CD14-positive monocyte (primary cell): ENCODE measurements around the gene AP1S3. TPM values are rescaled to one million over a fixed set of nuclear protein-coding genes. Genes with fewer than 3 reads are reported as not detected.

Experiments used
- DNase-seq, 3 donors: peaks; one replicate each; pipeline ENCODE4 v3.0.0-alpha.2; 2011 to 2022
- H2AFZ ChIP-seq: 2 replicates; pipeline ENCODE4 v1.6.0; 2012; ENCODE audit warnings: mild to moderate bottlenecking, low read depth, low read length, inconsistent platforms; ENCODE audit not compliant: insufficient read depth, poor library complexity, severe bottlenecking
- H3K27ac ChIP-seq, 2 donors: 1 replicate in 1 of 2; 2 replicates in 1 of 2; pipeline ENCODE4 v1.5.1; 2012 to 2013; ENCODE audit warnings: low read length in 2 of 2, control low read depth in 1 of 2, inconsistent platforms in 1 of 2, low read depth in 1 of 2, mild to moderate bottlenecking in 1 of 2
- H3K27me3 ChIP-seq, 2 donors: one replicate each; pipeline versions ENCODE4 v1.6.0 to v1.6.1; 2011 to 2013; ENCODE audit warnings: low read length in 2 of 2; ENCODE audit not compliant: control insufficient read depth in 2 of 2, insufficient read depth in 2 of 2
- H3K36me3 ChIP-seq, 2 donors: replicated peaks in 1 of 2; 1 replicate in 1 of 2; 2 replicates in 1 of 2; pipeline versions ENCODE4 v1.5.1 to v1.6.1; 2012 to 2013; ENCODE audit warnings: low read length in 2 of 2, control low read depth in 1 of 2, inconsistent platforms in 1 of 2, mild to moderate bottlenecking in 1 of 2; ENCODE audit not compliant: insufficient read depth in 2 of 2, control insufficient read depth in 1 of 2
- H3K4me1 ChIP-seq, 2 donors: 1 replicate in 1 of 2; 2 replicates in 1 of 2; pipeline versions ENCODE4 v1.5.1 to v1.6.1; 2012 to 2013; ENCODE audit warnings: low read length in 2 of 2, control low read depth in 1 of 2, inconsistent platforms in 1 of 2, mild to moderate bottlenecking in 1 of 2, moderate library complexity in 1 of 2; ENCODE audit not compliant: insufficient read depth in 2 of 2, control insufficient read depth in 1 of 2
- H3K4me2 ChIP-seq: replicated peaks from 2 replicates; pipeline ENCODE3; 2012; ENCODE audit warnings: low read length, moderate library complexity, mild to moderate bottlenecking; ENCODE audit not compliant: poor library complexity, severe bottlenecking; ENCODE audit errors: extremely low read depth
- H3K4me3 ChIP-seq, 3 experiments: fragments of 200-600 bp in 1 of 3; sonication (generic) in 1 of 3; replicated peaks in 1 of 3; 1 replicate in 2 of 3; 2 replicates in 1 of 3; pipeline ENCODE4 v1.5.1; 2011 to 2013; ENCODE audit warnings: low read length in 3 of 3, mild to moderate bottlenecking in 3 of 3, control low read depth in 2 of 3, low read depth in 2 of 3, inconsistent platforms in 1 of 3, moderate library complexity in 1 of 3
- H3K79me2 ChIP-seq: 2 replicates; pipeline ENCODE4 v1.6.0; 2012; ENCODE audit warnings: mild to moderate bottlenecking, control low read depth, inconsistent platforms, low read length, moderate library complexity; ENCODE audit not compliant: insufficient read depth
- H3K9ac ChIP-seq: 2 replicates; pipeline ENCODE4 v1.6.0; 2017; ENCODE audit warnings: low read length, mild to moderate bottlenecking; ENCODE audit not compliant: insufficient read depth, poor library complexity, severe bottlenecking
- H3K9me3 ChIP-seq, 2 donors: replicated peaks in 1 of 2; 1 replicate in 1 of 2; 2 replicates in 1 of 2; pipeline versions ENCODE4 v1.5.1 to v1.6.1; 2012 to 2013; ENCODE audit warnings: low read length in 2 of 2, control low read depth in 1 of 2; ENCODE audit not compliant: control insufficient read depth in 1 of 2, insufficient read depth in 1 of 2
- H4K20me1 ChIP-seq: 2 replicates; pipeline ENCODE4 v1.6.0; 2012; ENCODE audit warnings: mild to moderate bottlenecking, low read length, control low read depth, moderate library complexity; ENCODE audit not compliant: insufficient read depth
- H3K27ac Mint-ChIP-seq, 7 donors: one replicate each; pipeline ENCODE4 v1.8.0; 2020; ENCODE audit warnings: mild to moderate bottlenecking in 7 of 7, mixed read lengths in 7 of 7, moderate library complexity in 6 of 7, inconsistent platforms in 2 of 7
- H3K27me3 Mint-ChIP-seq, 3 donors: one replicate each; pipeline ENCODE4 v1.8.0; 2021 to 2022; ENCODE audit warnings: low read depth in 3 of 3, mild to moderate bottlenecking in 3 of 3, mixed read lengths in 3 of 3, moderate library complexity in 3 of 3, inconsistent platforms in 1 of 3
- H3K36me3 Mint-ChIP-seq, 2 donors: one replicate each; pipeline ENCODE4 v1.8.0; 2020; ENCODE audit warnings: mixed read lengths in 2 of 2, inconsistent platforms in 1 of 2, mild to moderate bottlenecking in 1 of 2
- H3K4me1 Mint-ChIP-seq: one replicate; pipeline ENCODE4 v1.8.0; 2020; ENCODE audit warnings: mild to moderate bottlenecking, mixed read lengths
- H3K4me3 Mint-ChIP-seq, 2 donors: one replicate each; pipeline ENCODE4 v1.8.0; 2020; ENCODE audit warnings: mild to moderate bottlenecking in 2 of 2, mixed read lengths in 2 of 2, moderate library complexity in 1 of 2
- H3K9me3 Mint-ChIP-seq, 7 donors: one replicate each; pipeline ENCODE4 v1.8.0; 2020 to 2022; ENCODE audit warnings: mixed read lengths in 7 of 7, mild to moderate bottlenecking in 6 of 7, moderate library complexity in 6 of 7, inconsistent platforms in 2 of 7
- CTCF ChIP-seq: fragments of 200-600 bp; IDR thresholded peaks from one replicate; pipeline ENCODE4 v1.8.0; 2022; ENCODE audit warnings: antibody characterized with exemption, mild to moderate bottlenecking
- WGBS: methylation state at CpG from one replicate; pipeline ENCODE4 v1.1.5; 2013; ENCODE audit warnings: missing lambda C conversion rate; ENCODE audit not compliant: insufficient coverage; 5-methylcytosine and 5-hydroxymethylcytosine counted together
- intact Hi-C, 2 donors: fragments of 100-400 bp; cut with micrococcal nuclease; formaldehyde crosslinking; loops; one replicate each; pipeline versions ENCODE4 v1.15.0 to v1.15.1; 2023
- polyA plus RNA-seq, 3 donors: library from polyadenylated mRNA; depleted of rRNA in 1 of 3; unstranded in 2 of 3; stranded (reverse) in 1 of 3; fragments of 300-500 nt in 2 of 3; fragments of >200 nt in 1 of 3; fragmentation: Illumina TruSeq in 2 of 3; gene quantifications; 1 replicate in 2 of 3; 2 replicates in 1 of 3; pipeline ENCODE4 v1.2.3, GENCODE V29; 2012 to 2021

AP1S3 gene
- polyA plus RNA-seq, 3 donors, result 0.80 to 1.3 (median 0.81) TPM

GRCh38 chr2:223829128-223829527 lies 8.3 kb downstream of the AP1S3 start:
- Histone ChIP-seq H3K4me1 (no peaks in the 10 kb centered on the region), H3K9me3 (no peaks in the 10 kb centered on the region), H3K79me2 (peaks cover 38% of the 10 kb centered on the region), H3K27me3 (no peaks in the 10 kb centered on the region), H4K20me1 (no peaks in the 10 kb centered on the region), H3K36me3 (no peaks in the 10 kb centered on the region), H3K27ac (no peak overlapping the region), H3K4me3 (no peak overlapping the region), H3K9ac (no peak overlapping the region), H2AFZ (no peak overlapping the region), H3K4me2 (no peak overlapping the region)
- 94% methylated on average over 2 of the region's 5 CpGs for WGBS
- DNase-seq, result no peak
- intact Hi-C loops, result no loop called here
- Mint-ChIP-seq H3K27ac (peak overlapping the region in 2 of 7 donors; percentile 25 to 76), H3K27me3 (no peaks in the 10 kb centered on the region), H3K4me3 (no peak overlapping the region), H3K9me3 (peaks cover 0 to 3% (median 0%) of the 10 kb centered on the region in 7 donors), H3K36me3 (peaks cover 6 to 16% of the 10 kb centered on the region in 2 donors), H3K4me1 (no peaks in the 10 kb centered on the region)
- TF ChIP-seq CTCF, result no peak

- Histone ChIP-seq H3K4me1 (no peaks in the 10 kb centered on the region), H3K36me3 (no peaks in the 10 kb centered on the region), H3K79me2 (peaks cover 44% of the 10 kb centered on the region), H3K4me2 (no peak overlapping the region), H4K20me1 (no peaks in the 10 kb centered on the region), H3K4me3 (no peak overlapping the region), H3K9ac (no peak overlapping the region), H3K27ac (no peak overlapping the region), H3K27me3 (no peaks in the 10 kb centered on the region), H2AFZ (no peak overlapping the region), H3K9me3 (no peaks in the 10 kb centered on the region)
- Mint-ChIP-seq H3K4me1 (no peaks in the 10 kb centered on the region), H3K36me3 (peaks cover 3 to 16% of the 10 kb centered on the region in 2 donors), H3K27ac (peak overlapping the region in 1 of 7 donors; percentile 40), H3K27me3 (no peaks in the 10 kb centered on the region), H3K4me3 (no peak overlapping the region), H3K9me3 (peaks cover 0 to 3% (median 0%) of the 10 kb centered on the region in 7 donors)
- intact Hi-C loops, result no loop called here
- no peak for TF ChIP-seq CTCF
- no peak for DNase-seq
- WGBS, result 96% methylated on average over 5 of the region's 6 CpGs
Measured at GRCh38 chr2:223828314-223828713, 9.1 kb downstream of the AP1S3 start.
